DND-41 (cell line): ENCODE data around the gene EDEM3.
"Not testable (repeated sequence)": the region's sequence is repeated elsewhere in the genome, so short reads cannot be mapped to it uniquely, and the experiment has no call there.

Source experiments
- ATAC-seq: fragments of 200-7000 bp; cut with Tn5 transposase; 3 replicates; pipeline ENCODE4 v1.9.1; 2021; ENCODE audit warnings: low read depth; ENCODE audit not compliant: insufficient read depth
- DNase-seq: peaks from one replicate; pipeline ENCODE4 v3.0.0-alpha.2; 2020
- H2AFZ ChIP-seq: 2 replicates; pipeline ENCODE4 v1.6.0; 2012; ENCODE audit warnings: low read depth, low read length
- H3K27ac ChIP-seq: 2 replicates; pipeline ENCODE4 v1.5.1; 2012; ENCODE audit warnings: low read length, inconsistent platforms
- H3K27me3 ChIP-seq: fragments of 200-600 bp; sonication (generic); 2 replicates; pipeline ENCODE4 v1.6.0; 2012; ENCODE audit warnings: low read length, mild to moderate bottlenecking, inconsistent platforms; ENCODE audit not compliant: insufficient read depth, poor library complexity
- H3K36me3 ChIP-seq: 2 replicates; pipeline ENCODE4 v1.5.1; 2012; ENCODE audit warnings: low read length, inconsistent platforms; ENCODE audit not compliant: insufficient read depth
- H3K4me1 ChIP-seq: 2 replicates; pipeline ENCODE4 v1.5.1; 2012; ENCODE audit warnings: mild to moderate bottlenecking, low read length; ENCODE audit not compliant: insufficient read depth
- H3K4me2 ChIP-seq: 2 replicates; pipeline ENCODE4 v1.6.0; 2012; ENCODE audit warnings: mild to moderate bottlenecking, moderate library complexity, low read length, inconsistent platforms; ENCODE audit not compliant: insufficient read depth
- H3K4me3 ChIP-seq, 2 experiments: fragments of 200-600 bp in 1 of 2; shearing (Covaris generic) in 1 of 2; 2 replicates each; pipeline ENCODE4 v1.5.1; 2012 to 2016; ENCODE audit warnings: inconsistent platforms in 2 of 2, low read length in 2 of 2, mild to moderate bottlenecking in 2 of 2, low read depth in 1 of 2, moderate library complexity in 1 of 2
- H3K79me2 ChIP-seq: 2 replicates; pipeline ENCODE4 v1.6.0; 2012; ENCODE audit warnings: low read length, inconsistent platforms; ENCODE audit not compliant: insufficient read depth
- H3K9ac ChIP-seq: 2 replicates; pipeline ENCODE4 v1.6.0; 2012; ENCODE audit warnings: low read depth, mild to moderate bottlenecking, inconsistent platforms, low read length, moderate library complexity
- H3K9me3 ChIP-seq: 2 replicates; pipeline ENCODE4 v1.5.1; 2012; ENCODE audit warnings: low read length, moderate library complexity, mild to moderate bottlenecking, inconsistent platforms; ENCODE audit not compliant: insufficient read depth, severe bottlenecking
- H4K20me1 ChIP-seq: 2 replicates; pipeline ENCODE4 v1.6.0; 2012; ENCODE audit warnings: low read length; ENCODE audit not compliant: insufficient read depth
- CTCF ChIP-seq: IDR thresholded peaks from 2 replicates; pipeline ENCODE4 v1.5.1; 2012; ENCODE audit warnings: borderline replicate concordance, low read length, moderate library complexity, mild to moderate bottlenecking; ENCODE audit not compliant: poor library complexity, severe bottlenecking; ENCODE audit errors: extremely low read depth
- EZH2 ChIP-seq: IDR thresholded peaks from 3 replicates; pipeline ENCODE4 v1.6.1; 2012; ENCODE audit warnings: borderline replicate concordance, low read depth, mild to moderate bottlenecking, moderate library complexity, low read length, inconsistent platforms; ENCODE audit not compliant: severe bottlenecking

Gene EDEM3

GRCh38 chr1:184789884-184790283, 35.2 kb upstream of the EDEM3 start:
- Histone ChIP-seq H3K36me3 (no peaks in the 10 kb centered on the region), H3K9me3 (no peaks in the 10 kb centered on the region), H3K4me2 (no peak overlapping the region), H3K79me2 (no peaks in the 10 kb centered on the region), H2AFZ (no peak overlapping the region), H3K27ac (no peak overlapping the region), H3K27me3 (no peaks in the 10 kb centered on the region), H4K20me1 (no peaks in the 10 kb centered on the region), H3K4me1 (no peaks in the 10 kb centered on the region), H3K9ac (no peak overlapping the region), H3K4me3 (no peak overlapping the region)
- DNase-seq (no peak), ATAC-seq (no peak)
- no peak for TF ChIP-seq EZH2
- no peak for TF ChIP-seq CTCF

- Histone ChIP-seq H3K9ac (no peak overlapping the region), H3K27ac (no peak overlapping the region), H4K20me1 (no peaks in the 10 kb centered on the region), H3K36me3 (no peaks in the 10 kb centered on the region), H3K79me2 (no peaks in the 10 kb centered on the region), H3K4me1 (no peaks in the 10 kb centered on the region), H3K4me3 (no peak overlapping the region), H2AFZ (no peak overlapping the region), H3K9me3 (peaks cover 3% of the 10 kb centered on the region), H3K4me2 (no peak overlapping the region), H3K27me3 (no peaks in the 10 kb centered on the region)
- TF ChIP-seq EZH2 = no peak
- no peak for TF ChIP-seq CTCF
- ATAC-seq (no peak), DNase-seq (no peak)
Measured at GRCh38 chr1:184788970-184789369, 34.3 kb upstream of the EDEM3 start.

- no peaks in the 10 kb centered on the region for H3K79me2 ChIP-seq
- no peaks in the 10 kb centered on the region for H4K20me1 ChIP-seq
- H3K9ac ChIP-seq = no peak overlapping the region
- H3K4me3 ChIP-seq = no peak overlapping the region
- H3K4me2 ChIP-seq = no peak overlapping the region
- TF ChIP-seq CTCF = no peak
- TF ChIP-seq EZH2 = no peak
- peaks cover 6% of the 10 kb centered on the region for H3K9me3 ChIP-seq
- H3K36me3 ChIP-seq = no peaks in the 10 kb centered on the region
- DNase-seq = no peak
- no peaks in the 10 kb centered on the region for H3K4me1 ChIP-seq
- H3K27ac ChIP-seq = no peak overlapping the region
- H3K27me3 ChIP-seq = no peaks in the 10 kb centered on the region
- ATAC-seq = no peak
- H2AFZ ChIP-seq = no peak overlapping the region
Measured at GRCh38 chr1:184785529-184785928, 30.9 kb upstream of the EDEM3 start.

GRCh38 chr1:184783723-184784122, 29.1 kb upstream of the EDEM3 start:
- not testable (repeated sequence) for H3K27me3 ChIP-seq, H4K20me1 ChIP-seq, H3K4me3 ChIP-seq, H3K36me3 ChIP-seq, H2AFZ ChIP-seq, H3K9ac ChIP-seq, H3K9me3 ChIP-seq, DNase-seq, H3K4me1 ChIP-seq, H3K4me2 ChIP-seq, H3K27ac ChIP-seq, ATAC-seq, H3K79me2 ChIP-seq
